ENCODE data around the gene N4BP3. TPM values are rescaled to one million over a fixed set of nuclear protein-coding genes. Genes with fewer than 3 reads are reported as not detected.

Gene N4BP3
- total RNA-seq, 1 experiment from 2014 or later = 46.2 TPM

GRCh38 chr5:178174456-178174855, 61.1 kb downstream of the N4BP3 start (continued):
- TF ChIP-seq, protein P1, sequence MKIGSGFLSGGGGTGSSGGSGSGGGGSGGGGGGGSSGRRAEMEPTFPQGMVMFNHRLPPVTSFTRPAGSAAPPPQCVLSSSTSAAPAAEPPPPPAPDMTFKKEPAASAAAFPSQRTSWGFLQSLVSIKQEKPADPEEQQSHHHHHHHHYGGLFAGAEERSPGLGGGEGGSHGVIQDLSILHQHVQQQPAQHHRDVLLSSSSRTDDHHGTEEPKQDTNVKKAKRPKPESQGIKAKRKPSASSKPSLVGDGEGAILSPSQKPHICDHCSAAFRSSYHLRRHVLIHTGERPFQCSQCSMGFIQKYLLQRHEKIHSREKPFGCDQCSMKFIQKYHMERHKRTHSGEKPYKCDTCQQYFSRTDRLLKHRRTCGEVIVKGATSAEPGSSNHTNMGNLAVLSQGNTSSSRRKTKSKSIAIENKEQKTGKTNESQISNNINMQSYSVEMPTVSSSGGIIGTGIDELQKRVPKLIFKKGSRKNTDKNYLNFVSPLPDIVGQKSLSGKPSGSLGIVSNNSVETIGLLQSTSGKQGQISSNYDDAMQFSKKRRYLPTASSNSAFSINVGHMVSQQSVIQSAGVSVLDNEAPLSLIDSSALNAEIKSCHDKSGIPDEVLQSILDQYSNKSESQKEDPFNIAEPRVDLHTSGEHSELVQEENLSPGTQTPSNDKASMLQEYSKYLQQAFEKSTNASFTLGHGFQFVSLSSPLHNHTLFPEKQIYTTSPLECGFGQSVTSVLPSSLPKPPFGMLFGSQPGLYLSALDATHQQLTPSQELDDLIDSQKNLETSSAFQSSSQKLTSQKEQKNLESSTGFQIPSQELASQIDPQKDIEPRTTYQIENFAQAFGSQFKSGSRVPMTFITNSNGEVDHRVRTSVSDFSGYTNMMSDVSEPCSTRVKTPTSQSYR (CRISPR knock-in tag; IDR thresholded peaks at IDR 0.05) = no peak
- TF ChIP-seq ZNF512 (CRISPR knock-in tag; IDR thresholded peaks at IDR 0.05; ENCODE audit: borderline replicate concordance) = no peak
- TF ChIP-seq, protein P2, sequence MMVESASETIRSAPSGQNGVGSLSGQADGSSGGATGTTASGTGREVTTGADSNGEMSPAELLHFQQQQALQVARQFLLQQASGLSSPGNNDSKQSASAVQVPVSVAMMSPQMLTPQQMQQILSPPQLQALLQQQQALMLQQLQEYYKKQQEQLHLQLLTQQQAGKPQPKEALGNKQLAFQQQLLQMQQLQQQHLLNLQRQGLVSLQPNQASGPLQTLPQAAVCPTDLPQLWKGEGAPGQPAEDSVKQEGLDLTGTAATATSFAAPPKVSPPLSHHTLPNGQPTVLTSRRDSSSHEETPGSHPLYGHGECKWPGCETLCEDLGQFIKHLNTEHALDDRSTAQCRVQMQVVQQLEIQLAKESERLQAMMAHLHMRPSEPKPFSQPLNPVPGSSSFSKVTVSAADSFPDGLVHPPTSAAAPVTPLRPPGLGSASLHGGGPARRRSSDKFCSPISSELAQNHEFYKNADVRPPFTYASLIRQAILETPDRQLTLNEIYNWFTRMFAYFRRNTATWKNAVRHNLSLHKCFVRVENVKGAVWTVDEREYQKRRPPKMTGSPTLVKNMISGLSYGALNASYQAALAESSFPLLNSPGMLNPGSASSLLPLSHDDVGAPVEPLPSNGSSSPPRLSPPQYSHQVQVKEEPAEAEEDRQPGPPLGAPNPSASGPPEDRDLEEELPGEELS (CRISPR knock-in tag; IDR thresholded peaks at IDR 0.05) = no peak
- TF ChIP-seq ZNF232 (CRISPR knock-in tag; IDR thresholded peaks at IDR 0.05) = no peak

Other genes with a start within 250 kb of the N4BP3 start
- gene PROP1, start 117.3 kb upstream of the N4BP3 start, total RNA-seq (2021) = not detected in 3 replicates
- gene RMND5B, start 17.5 kb downstream of the N4BP3 start, total RNA-seq (2021) = 86.1 to 93.3 TPM (median 92.5 TPM) in 3 replicates
- gene NHP2, start 40.4 kb downstream of the N4BP3 start, total RNA-seq (2021) = 263 to 269 TPM (median 264 TPM) in 3 replicates
- not detected in 3 replicates for gene GMCL2, start 73.8 kb downstream of the N4BP3 start, total RNA-seq (2021)
- gene HNRNPAB, start 91.0 kb downstream of the N4BP3 start, total RNA-seq (2021) = 414 to 457 TPM (median 419 TPM) in 3 replicates
- 30.9 to 41.7 TPM (median 31.7 TPM) in 3 replicates for gene PHYKPL, start 119.3 kb downstream of the N4BP3 start, total RNA-seq (2021)

All from WTC11 (cell line).